ENCODE results near the gene PEX11G.

DNA sequence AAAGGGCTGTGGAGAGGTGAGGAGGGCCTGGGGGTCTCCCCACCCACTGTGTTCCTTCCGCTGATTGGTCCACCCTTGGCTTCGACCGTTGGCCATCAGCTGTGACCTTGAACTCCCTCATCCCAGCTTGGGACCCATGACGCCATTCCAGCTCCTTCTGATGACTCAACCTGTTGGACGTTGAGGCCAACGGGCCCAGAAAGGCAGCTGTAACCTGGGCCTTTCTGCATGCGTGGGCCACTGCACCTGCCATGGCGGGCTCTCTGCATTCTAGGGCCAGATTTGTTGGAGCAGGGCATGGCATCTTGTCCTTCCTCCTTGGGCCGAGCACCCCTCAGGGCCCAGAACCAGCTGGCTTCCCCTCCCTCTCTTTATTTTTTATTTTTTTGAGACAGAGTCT, 30.2 kb downstream of the PEX11G start:
- TF ChIP-seq, protein P1, sequence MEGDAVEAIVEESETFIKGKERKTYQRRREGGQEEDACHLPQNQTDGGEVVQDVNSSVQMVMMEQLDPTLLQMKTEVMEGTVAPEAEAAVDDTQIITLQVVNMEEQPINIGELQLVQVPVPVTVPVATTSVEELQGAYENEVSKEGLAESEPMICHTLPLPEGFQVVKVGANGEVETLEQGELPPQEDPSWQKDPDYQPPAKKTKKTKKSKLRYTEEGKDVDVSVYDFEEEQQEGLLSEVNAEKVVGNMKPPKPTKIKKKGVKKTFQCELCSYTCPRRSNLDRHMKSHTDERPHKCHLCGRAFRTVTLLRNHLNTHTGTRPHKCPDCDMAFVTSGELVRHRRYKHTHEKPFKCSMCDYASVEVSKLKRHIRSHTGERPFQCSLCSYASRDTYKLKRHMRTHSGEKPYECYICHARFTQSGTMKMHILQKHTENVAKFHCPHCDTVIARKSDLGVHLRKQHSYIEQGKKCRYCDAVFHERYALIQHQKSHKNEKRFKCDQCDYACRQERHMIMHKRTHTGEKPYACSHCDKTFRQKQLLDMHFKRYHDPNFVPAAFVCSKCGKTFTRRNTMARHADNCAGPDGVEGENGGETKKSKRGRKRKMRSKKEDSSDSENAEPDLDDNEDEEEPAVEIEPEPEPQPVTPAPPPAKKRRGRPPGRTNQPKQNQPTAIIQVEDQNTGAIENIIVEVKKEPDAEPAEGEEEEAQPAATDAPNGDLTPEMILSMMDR (conservative IDR thresholded peaks at IDR 0.05; ENCODE audit: low read length), result no peak
- no peak for TF ChIP-seq EZH2phosphoT487 (IDR thresholded peaks at IDR 0.05; ENCODE audit: borderline replicate concordance)
